K562 (cell line): ENCODE data around the gene C2orf76. TPM values are rescaled to one million over a fixed set of nuclear protein-coding genes. Genes with fewer than 3 reads are reported as not detected.

ENCODE experiments used
- DNMT1 ChIP-seq: fragments of 450-650 bp; IDR thresholded peaks from 2 replicates; pipeline ENCODE4 v1.6.1; 2016; ENCODE audit warnings: antibody characterized with exemption, mild to moderate bottlenecking
- ETV5 ChIP-seq: sonication (generic); formaldehyde crosslinking; IDR thresholded peaks from 2 replicates; pipeline ENCODE4 v1.4.0; 2020; ENCODE audit warnings: low read depth, mild to moderate bottlenecking, missing genetic modification reagents
- ILK ChIP-seq: fragments of 450-650 bp; IDR thresholded peaks from 2 replicates; pipeline ENCODE4 v1.6.1; 2016; ENCODE audit warnings: missing genetic modification characterization, low read depth, mild to moderate bottlenecking, missing compliant biosample characterization, moderate library complexity, borderline replicate concordance
- KDM2B ChIP-seq: fragments of 250-450 bp; sonication (Bioruptor Pico); IDR thresholded peaks from 2 replicates; pipeline ENCODE4 v1.8.0; 2021; ENCODE audit warnings: mild to moderate bottlenecking, moderate library complexity
- MTF1 ChIP-seq: fragments of 250-450 bp; sonication (Bioruptor Pico); IDR thresholded peaks from 2 replicates; pipeline ENCODE4 v1.9.0; 2021; ENCODE audit warnings: moderate library complexity, mild to moderate bottlenecking, inconsistent platforms, borderline replicate concordance
- NCOA4 ChIP-seq: fragments of 450-650 bp; IDR thresholded peaks from 2 replicates; pipeline ENCODE4 v1.6.1; 2018; ENCODE audit warnings: mild to moderate bottlenecking; ENCODE audit not compliant: partially characterized antibody
- OTX1 ChIP-seq: fragments of 450-650 bp; formaldehyde crosslinking; IDR thresholded peaks from 2 replicates; pipeline ENCODE4 v1.4.0; 2022; ENCODE audit warnings: mild to moderate bottlenecking
- RAD51 ChIP-seq: fragments of 450-650 bp; IDR thresholded peaks from 2 replicates; pipeline ENCODE4 v1.7.1; 2016; ENCODE audit warnings: low read depth, mild to moderate bottlenecking, borderline replicate concordance
- ZBTB17 ChIP-seq: fragments of 450-650 bp; formaldehyde crosslinking; IDR thresholded peaks from 2 replicates; pipeline ENCODE4 v1.4.0; 2020; ENCODE audit warnings: mild to moderate bottlenecking
- ZC3H4 ChIP-seq: sonication (generic); formaldehyde crosslinking; IDR thresholded peaks from 2 replicates; pipeline ENCODE4 v1.9.0; 2021; ENCODE audit warnings: missing genetic modification reagents, borderline replicate concordance
- ZNF165 ChIP-seq: fragments of 250-450 bp; sonication (Bioruptor Pico); IDR thresholded peaks from 2 replicates; pipeline ENCODE4 v1.4.0; 2020; ENCODE audit warnings: borderline replicate concordance
- ZNF224 ChIP-seq: sonication (generic); formaldehyde crosslinking; IDR thresholded peaks from 2 replicates; pipeline ENCODE4 v1.8.0; 2022; ENCODE audit warnings: mild to moderate bottlenecking, missing genetic modification reagents
- ZNF584 ChIP-seq: fragments of 200-800 bp; sonication (Bioruptor generic); IDR thresholded peaks from 2 replicates; pipeline ENCODE4 v1.6.1; 2016; ENCODE audit warnings: low read depth, mild to moderate bottlenecking, missing genetic modification characterization, missing compliant biosample characterization
- polyA plus RNA-seq, 8 experiments: library from polyadenylated mRNA; depleted of rRNA in 4 of 8; stranded (reverse) in 5 of 8; unstranded in 3 of 8; fragments of >200 nt; fragmentation: Nextera tagmentation in 2 of 8; fragmentation: Illumina TruSeq in 1 of 8; extraction: Ambion mirVana in 2 of 8; extraction: Trizol in 1 of 8; gene quantifications; 2 replicates each; pipeline versions ENCODE4 v1.2.1 to v1.2.3, GENCODE V29; 2011 to 2014; ENCODE audit warnings: inconsistent platforms in 1 of 8, missing spikeins in 1 of 8
- total RNA-seq, 7 experiments: library from RNA; depleted of rRNA in 6 of 7; stranded (reverse); fragments of >200 nt in 6 of 7; fragmentation: Illumina TruSeq in 2 of 7; extraction: Trizol in 2 of 7; gene quantifications; 2 replicates each; pipeline versions ENCODE4 v1.2.1 to v1.2.3, GENCODE V29; 2011 to 2021; ENCODE audit warnings: low replicate concordance in 1 of 7
- TF ChIP-seq, protein P1 (sequence below), 2 experiments: fragments of 450-650 bp; formaldehyde crosslinking in 1 of 2; IDR thresholded peaks; 2 replicates each; pipeline versions ENCODE4 v1.4.0 to v1.6.1; 2014 to 2020; ENCODE audit warnings: mild to moderate bottlenecking in 2 of 2, borderline replicate concordance in 1 of 2, low read depth in 1 of 2
- TF ChIP-seq, protein P2 (sequence below): fragments of 250-450 bp; sonication (Bioruptor Pico); IDR thresholded peaks from 2 replicates; pipeline ENCODE4 v1.5.0; 2020; ENCODE audit warnings: mild to moderate bottlenecking
- TF ChIP-seq, protein P3 (sequence below), 2 experiments: fragments of 200-800 bp in 1 of 2; sonication (Bioruptor generic) in 1 of 2; sonication (generic) in 1 of 2; formaldehyde crosslinking in 1 of 2; IDR thresholded peaks in 1 of 2; conservative IDR thresholded peaks in 1 of 2; 2 replicates each; pipeline versions ENCODE4 v1.5.0 to v1.6.1; 2016 to 2020; ENCODE audit warnings: missing compliant biosample characterization in 1 of 2, missing genetic modification characterization in 1 of 2, missing genetic modification reagents in 1 of 2

The C2orf76 gene
- total and polyA plus RNA-seq, 9 of the 15 experiments (the other 6 are each of a cell fraction or from before 2014, with no cell fraction given): 4.8 to 26.2 (median 14.5) TPM

DNA sequence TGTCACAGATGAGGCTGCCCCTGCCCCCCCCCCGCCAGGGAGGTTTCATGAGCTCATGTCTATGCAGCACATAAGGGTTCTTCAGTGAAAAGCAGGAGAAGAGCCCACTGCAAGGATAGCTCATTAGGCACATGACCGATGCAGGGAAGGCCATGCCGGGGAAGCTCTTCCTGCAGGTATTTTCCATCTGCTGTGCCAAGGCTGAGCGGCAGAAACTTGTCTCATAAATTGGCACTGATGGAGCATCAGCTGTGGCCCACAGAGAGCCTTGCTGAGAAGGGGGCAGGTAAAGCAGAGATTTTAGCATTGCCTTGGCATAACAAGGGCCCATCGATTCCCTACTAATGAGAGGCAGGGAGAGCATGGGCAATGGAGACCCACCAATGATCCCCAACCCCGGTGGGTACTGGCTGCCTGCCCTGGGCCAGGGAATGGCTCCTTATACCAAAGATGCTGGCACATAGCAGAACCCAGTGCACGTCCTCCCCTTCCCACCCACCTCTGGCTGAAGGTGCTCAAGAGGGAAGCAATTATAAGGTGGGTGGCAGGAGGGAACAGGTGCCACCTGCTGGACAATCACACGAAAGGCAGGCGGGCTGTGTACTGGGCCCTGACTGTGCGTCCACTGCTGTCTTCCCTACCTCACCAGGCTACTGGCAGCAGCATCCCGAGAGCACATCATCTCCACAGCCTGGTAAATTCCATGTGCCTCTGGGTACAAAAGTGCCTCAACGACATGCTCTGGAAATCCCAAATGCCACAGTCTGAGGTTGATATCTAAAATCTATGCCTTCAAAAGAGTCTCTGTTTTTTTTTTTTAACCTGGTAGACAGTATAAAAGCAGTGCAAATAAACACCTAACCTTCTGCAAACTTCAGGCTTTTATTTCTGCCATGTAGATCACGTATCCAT is 101.6 kb downstream of the C2orf76 start (continued):
- TF ChIP-seq, protein P1, sequence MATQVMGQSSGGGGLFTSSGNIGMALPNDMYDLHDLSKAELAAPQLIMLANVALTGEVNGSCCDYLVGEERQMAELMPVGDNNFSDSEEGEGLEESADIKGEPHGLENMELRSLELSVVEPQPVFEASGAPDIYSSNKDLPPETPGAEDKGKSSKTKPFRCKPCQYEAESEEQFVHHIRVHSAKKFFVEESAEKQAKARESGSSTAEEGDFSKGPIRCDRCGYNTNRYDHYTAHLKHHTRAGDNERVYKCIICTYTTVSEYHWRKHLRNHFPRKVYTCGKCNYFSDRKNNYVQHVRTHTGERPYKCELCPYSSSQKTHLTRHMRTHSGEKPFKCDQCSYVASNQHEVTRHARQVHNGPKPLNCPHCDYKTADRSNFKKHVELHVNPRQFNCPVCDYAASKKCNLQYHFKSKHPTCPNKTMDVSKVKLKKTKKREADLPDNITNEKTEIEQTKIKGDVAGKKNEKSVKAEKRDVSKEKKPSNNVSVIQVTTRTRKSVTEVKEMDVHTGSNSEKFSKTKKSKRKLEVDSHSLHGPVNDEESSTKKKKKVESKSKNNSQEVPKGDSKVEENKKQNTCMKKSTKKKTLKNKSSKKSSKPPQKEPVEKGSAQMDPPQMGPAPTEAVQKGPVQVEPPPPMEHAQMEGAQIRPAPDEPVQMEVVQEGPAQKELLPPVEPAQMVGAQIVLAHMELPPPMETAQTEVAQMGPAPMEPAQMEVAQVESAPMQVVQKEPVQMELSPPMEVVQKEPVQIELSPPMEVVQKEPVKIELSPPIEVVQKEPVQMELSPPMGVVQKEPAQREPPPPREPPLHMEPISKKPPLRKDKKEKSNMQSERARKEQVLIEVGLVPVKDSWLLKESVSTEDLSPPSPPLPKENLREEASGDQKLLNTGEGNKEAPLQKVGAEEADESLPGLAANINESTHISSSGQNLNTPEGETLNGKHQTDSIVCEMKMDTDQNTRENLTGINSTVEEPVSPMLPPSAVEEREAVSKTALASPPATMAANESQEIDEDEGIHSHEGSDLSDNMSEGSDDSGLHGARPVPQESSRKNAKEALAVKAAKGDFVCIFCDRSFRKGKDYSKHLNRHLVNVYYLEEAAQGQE (IDR thresholded peaks at IDR 0.05; ENCODE audit: borderline replicate concordance): peak; percentile 70
- TF ChIP-seq, protein P1 (CRISPR knock-in tag; IDR thresholded peaks at IDR 0.05; ENCODE audit: low read depth): no peak
- TF ChIP-seq KDM2B (CRISPR knock-in tag) (no peak), ZC3H4 (CRISPR knock-in tag) (no peak), ZNF165 (CRISPR knock-in tag) (no peak), ZNF224 (CRISPR knock-in tag) (no peak), ZNF584 (CRISPR knock-in tag) (no peak), ZBTB17 (CRISPR knock-in tag) (no peak), MTF1 (no peak), ILK (tag) (no peak), ETV5 (CRISPR knock-in tag) (no peak), DNMT1 (no peak), OTX1 (no peak), RAD51 (no peak), NCOA4 (no peak)
- TF ChIP-seq, protein P2, sequence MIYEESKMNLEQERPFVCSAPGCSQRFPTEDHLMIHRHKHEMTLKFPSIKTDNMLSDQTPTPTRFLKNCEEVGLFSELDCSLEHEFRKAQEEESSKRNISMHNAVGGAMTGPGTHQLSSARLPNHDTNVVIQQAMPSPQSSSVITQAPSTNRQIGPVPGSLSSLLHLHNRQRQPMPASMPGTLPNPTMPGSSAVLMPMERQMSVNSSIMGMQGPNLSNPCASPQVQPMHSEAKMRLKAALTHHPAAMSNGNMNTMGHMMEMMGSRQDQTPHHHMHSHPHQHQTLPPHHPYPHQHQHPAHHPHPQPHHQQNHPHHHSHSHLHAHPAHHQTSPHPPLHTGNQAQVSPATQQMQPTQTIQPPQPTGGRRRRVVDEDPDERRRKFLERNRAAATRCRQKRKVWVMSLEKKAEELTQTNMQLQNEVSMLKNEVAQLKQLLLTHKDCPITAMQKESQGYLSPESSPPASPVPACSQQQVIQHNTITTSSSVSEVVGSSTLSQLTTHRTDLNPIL (CRISPR knock-in tag): no peak
- TF ChIP-seq, protein P3, sequence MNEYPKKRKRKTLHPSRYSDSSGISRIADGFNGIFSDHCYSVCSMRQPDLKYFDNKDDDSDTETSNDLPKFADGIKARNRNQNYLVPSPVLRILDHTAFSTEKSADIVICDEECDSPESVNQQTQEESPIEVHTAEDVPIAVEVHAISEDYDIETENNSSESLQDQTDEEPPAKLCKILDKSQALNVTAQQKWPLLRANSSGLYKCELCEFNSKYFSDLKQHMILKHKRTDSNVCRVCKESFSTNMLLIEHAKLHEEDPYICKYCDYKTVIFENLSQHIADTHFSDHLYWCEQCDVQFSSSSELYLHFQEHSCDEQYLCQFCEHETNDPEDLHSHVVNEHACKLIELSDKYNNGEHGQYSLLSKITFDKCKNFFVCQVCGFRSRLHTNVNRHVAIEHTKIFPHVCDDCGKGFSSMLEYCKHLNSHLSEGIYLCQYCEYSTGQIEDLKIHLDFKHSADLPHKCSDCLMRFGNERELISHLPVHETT (CRISPR knock-in tag; conservative IDR thresholded peaks at IDR 0.05 in 1 of 2, IDR thresholded peaks at IDR 0.05 in 1 of 2): no peak
